UCSD-AML1 (cell line): Measurements from ENCODE around the gene NGLY1.

ENCODE experiments used
- DNase-seq: peaks from one replicate; lab custom pipeline; 2025; ENCODE audit not compliant: unreplicated experiment; lab: John Stamatoyannopoulos, UW

NGLY1 gene

DNA sequence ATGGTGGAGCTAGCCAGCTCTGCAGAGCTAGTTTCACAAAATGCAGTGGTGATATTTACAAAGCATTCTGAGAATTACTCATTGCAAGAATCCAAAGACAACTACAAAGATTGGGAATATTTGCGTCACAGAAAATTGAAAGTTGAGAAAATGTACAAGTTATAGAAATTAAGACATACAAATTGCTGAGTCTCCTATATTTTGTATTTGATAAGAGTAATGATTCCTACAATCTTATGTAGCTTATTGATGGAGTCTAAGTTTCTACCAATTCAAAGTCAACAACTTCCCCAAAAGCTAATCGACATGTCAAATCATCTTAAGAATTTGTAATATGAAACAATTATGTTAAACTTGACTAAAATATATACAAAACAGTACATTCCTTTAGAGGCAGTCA, 72.2 kb downstream of the NGLY1 start:
- no peak for DNase-seq

DNA sequence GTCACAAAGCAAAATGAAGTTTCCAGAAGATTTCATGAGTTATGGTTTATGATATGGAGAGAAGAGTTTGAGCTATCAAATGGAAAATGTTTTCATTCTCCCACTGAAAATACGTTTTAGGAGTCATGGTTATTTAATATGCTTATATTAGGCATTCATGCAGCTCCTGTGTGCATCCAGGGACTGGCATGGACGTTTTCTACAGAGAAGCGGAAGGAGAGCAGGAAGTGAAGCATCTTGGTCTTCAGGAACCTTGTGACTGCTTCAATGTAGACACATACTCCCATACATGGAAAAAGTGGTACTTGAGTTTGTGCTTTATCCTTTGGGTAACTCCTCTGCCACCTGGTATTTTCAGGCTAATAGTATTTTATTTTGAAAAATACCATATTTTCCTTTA, 75.2 kb downstream of the NGLY1 start:
- no peak for DNase-seq

DNA sequence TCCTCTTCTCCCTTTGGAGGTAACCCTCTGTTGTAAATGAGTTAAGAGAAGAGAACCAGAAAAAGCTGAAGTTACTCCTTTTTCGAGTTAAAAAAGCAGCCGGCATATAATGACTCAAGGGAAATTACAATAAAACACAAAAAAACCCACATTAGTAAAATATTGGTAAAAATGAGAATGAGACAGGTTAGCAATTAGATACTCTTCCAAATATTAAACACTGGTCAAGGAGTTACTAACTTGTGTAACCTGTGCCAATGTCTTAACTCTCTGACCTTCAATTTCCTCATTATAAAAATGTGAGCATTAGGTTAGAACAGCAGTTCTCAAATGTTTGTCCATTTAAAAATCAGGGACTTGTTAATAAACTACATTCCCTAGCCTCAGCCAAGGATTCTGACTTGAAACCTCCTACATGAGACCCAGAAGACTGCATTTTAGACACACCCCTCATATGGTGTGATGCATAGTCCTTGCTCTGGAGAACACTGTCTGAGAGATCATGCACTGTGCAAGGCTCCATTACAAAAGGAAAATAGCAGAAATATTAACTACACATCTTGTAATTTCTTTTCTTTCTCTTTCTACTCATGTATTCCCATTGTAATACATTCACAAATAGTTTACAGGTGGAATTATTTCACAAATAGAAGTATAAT, 75.8 kb downstream of the NGLY1 start:
- no peak for DNase-seq

GRCh38 chr3:25706213-25706612, 77.0 kb downstream of the NGLY1 start:
- no peak for DNase-seq

- no peak for DNase-seq
Measured at GRCh38 chr3:25697553-25697952, 85.7 kb downstream of the NGLY1 start.

DNA sequence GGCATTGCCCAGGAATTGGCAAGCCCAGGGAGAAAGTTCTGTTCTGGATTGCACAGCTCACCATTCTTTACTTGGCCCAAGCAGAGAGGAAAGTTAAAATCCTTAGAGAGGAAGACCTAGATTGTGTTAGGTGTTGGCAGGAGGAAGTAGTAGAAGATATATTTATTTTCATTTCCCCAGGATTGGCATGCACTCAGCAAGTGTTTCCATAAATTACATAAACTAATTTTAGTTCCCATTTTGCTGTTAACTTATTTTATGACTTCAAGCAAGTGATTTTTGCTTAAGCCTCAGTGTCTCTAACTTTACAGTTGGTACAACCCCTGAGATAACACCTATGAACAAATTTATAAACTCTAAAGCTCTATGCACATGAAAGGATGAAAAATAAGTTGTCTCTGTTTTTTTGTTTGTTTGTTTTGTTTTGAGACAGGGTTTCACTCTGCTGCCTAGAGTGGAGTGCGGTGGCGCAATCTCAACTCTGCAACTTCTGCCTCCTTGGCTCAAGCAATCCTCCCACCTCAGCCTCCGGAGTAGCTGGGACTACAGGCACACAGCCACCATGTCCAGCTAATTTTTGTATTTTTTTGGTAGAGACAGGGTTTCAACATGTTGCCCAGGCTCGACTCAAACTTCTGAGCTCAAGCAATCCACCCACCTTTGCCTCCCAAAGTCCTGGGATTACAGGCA, 87.4 kb downstream of the NGLY1 start:
- no peak for DNase-seq

DNA sequence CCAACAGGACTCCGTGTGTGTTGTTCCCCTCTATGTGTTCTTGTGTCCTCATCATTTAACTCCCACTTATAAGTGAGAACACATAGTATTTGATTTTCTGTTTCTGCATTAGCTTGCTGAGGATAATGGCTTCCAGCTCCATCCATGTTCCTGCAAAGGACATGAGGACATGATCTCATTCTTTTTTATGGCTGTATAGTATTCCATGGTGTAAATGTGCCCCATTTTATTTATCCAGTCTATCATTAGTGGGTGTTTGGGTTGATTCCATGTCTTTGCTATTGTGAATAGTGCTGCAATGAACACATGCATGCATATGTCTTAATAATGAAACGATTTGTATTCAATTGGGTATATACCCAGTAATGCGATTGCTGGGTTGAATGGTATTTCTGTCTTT, 90.0 kb downstream of the NGLY1 start:
- no peak for DNase-seq

GRCh38 chr3:25692341-25692740, 90.9 kb downstream of the NGLY1 start:
- no peak for DNase-seq

DNA sequence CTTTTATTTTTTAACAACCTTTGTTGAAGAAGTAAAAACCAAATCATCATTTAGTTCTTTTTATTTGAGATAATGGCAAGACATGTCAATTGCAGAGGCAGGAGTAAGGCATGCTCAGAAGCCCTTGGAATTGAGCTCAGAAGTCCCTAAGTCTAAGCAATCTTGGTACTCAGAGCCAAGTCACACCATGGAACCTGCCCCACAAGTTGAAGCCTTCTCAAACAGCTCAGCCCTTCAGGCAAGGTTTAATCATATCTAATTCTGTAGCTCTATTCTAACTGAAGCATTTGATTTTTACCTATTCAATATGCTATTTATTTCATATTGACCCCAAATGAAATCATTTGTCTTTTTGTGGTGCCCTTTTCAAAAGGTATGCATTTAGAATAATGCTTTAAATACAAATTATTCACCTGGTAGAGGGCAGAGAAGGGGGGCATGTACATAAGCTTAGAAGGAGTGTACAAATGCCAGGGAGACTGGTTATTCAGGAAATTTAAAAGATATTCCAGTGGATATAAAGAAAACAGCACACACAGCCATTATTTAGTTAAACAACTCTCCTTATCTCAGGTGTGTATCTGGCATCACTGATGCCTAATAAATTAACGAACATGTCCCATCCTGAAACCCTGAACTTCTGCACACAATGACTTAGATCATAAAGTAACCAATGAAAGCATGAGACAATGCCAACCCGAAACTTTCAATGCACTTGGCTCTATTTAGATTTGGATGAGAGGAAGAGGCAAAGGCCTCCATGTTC, 92.3 kb downstream of the NGLY1 start:
- no peak for DNase-seq

GRCh38 chr3:25689226-25689625, 94.0 kb downstream of the NGLY1 start:
- no peak for DNase-seq

DNA sequence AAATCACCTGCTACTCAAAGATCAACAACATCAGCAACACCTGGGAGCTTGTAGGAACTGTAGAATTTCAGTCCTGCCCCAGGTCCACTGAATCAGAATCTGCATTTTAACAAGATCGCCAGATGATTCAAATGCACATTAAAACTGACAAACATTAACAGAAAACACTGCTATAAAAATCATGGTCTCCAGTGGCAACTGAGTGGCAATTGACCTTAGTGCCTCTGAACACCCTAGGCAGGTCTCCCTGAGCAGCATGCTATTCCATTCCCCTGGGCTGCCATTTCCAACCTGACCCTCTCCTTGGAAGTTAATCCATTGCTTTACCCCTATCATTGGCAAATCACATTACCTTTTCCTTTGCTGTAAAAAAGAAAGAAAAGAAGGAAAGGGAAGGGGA, 95.5 kb downstream of the NGLY1 start:
- no peak for DNase-seq

- no peak for DNase-seq
Measured at GRCh38 chr3:25686766-25687165, 96.5 kb downstream of the NGLY1 start.

DNA sequence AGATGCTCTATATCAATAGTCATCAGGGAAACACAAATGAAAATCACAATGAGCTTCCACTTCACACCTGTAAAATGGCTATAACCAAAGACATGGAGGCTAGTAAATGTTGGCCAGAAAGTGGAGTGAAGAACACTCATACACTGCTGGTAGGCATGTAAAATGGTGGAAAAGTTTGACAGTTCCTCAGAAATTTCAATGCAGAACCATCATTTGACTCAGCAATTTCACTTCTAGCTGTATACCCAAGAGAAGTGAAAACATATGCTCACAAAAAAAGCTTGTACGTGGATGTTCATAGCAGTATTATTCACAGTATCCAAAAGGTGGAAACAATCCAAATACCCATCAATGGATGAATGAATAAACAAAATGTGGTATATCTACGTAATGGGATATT, 99.4 kb downstream of the NGLY1 start:
- DNase-seq: no peak

- no peak for DNase-seq
Measured at GRCh38 chr3:25683410-25683809, 99.8 kb downstream of the NGLY1 start.

DNA sequence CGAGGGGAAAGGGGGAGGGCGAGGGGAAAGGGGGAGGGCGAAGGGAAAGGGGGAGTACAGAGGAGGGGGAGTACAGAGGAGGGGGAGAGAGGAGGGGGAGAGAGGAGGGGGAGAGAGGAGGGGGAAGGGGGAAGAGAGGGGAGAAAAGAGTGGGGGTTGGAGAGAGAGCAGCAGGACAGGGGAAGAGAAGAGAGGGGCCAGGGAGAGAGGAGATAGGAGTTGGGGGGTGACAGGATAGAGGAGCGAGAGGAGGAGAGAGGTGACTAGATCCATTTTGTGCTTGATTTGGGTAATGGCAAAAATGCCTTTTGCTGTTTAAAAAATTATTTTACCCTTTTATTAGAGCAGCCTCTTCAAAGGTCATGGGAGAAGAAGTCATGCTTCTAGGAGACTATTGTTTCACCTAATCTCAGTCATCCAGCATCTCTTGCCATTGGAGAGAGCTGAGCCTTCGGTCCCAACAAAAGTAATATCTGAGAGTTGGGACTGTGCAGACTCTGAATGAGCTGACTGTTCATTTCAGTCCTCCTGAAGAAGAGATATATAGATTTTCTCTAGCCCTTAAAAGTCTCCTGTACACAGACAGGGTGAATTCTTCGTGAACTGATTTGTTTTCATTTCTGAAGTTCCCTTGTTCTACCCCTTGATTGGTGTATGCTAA, 103.5 kb downstream of the NGLY1 start:
- no peak for DNase-seq

DNA sequence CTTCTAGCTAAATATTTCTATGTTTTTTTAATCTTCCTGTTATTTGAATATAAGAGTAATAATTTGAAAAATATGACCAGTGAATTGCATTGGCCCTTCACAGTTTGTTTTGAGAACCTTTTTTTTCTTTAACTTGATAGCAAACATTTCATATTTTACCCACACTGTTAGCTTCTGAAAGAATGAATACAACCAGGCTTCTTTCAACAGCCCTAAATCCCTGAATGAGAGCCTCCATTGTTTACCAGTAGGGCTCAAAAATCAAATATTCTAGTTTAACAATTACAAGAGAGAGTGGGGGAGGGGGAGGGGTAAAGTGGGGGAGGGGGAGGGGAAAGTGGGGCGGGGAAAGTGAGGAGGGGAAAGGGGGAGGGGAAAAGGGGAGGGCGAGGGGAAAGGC, 104.1 kb downstream of the NGLY1 start:
- DNase-seq: no peak

- no peak for DNase-seq
Measured at GRCh38 chr3:25678581-25678980, 104.7 kb downstream of the NGLY1 start.

GRCh38 chr3:25677121-25677520, 106.1 kb downstream of the NGLY1 start:
- DNase-seq: no peak

- DNase-seq: no peak
Measured at GRCh38 chr3:25674670-25675069, 108.6 kb downstream of the NGLY1 start.

GRCh38 chr3:25673738-25674298, 109.4 kb downstream of the NGLY1 start:
- DNase-seq: no peak
